Stimulated activated CD4-positive, alpha-beta T cell treated with anti-CD3 and anti-CD28 coated beads, Interleukin-4, amount 100 ng/mL, for 24 hours (primary cell): ENCODE measurements around the gene ALDH7A1.
"Not testable (repeated sequence)": the region's sequence is repeated elsewhere in the genome, so short reads cannot be mapped to it uniquely, and the experiment has no call there.

Experiments
- DNase-seq: peaks from one replicate; pipeline ENCODE4 v3.0.0-alpha.2; 2020

Gene ALDH7A1

DNA sequence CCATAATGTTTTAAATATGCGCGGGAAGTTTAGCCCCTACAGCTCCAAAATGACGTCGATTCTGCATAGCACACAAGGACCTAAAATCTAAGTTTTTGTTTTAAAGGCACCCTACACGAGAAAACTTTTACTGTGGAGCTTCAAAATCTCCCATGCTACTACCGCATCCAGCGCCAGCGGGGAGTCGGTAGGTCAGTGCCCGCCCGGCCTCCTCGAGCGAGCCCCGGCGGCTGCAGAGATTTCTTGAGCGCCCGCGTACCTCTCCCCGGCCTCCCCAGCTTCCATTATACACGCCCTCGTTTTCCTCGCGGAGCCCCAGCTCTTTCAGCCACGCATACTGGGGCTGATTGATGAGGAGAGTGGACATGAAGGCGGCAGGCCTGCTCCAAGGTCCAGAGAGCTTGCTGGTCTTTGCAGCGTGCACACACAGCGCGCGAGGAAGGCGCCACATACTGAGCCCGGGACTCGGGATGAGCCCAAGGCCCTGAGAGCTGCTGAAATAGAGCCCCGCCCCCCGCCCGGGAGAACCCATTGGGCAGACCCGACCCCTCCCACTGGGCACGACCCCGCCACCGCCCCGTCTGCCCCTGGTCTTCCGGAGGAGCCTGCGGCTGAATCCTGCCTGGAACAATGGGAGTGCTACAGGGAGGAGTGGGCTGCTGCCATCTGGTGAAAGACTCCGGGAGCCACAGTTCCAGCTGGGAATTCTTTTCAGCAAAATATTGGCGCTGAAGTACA is at the start of gene ALDH7A1:
Gene ALDH7A1, minus strand, starts transcription at position 472 of the 738 bp plus-strand sequence. Its CDS starts 21 bp downstream, at position 451.
- peak; percentile 32 for DNase-seq

DNA sequence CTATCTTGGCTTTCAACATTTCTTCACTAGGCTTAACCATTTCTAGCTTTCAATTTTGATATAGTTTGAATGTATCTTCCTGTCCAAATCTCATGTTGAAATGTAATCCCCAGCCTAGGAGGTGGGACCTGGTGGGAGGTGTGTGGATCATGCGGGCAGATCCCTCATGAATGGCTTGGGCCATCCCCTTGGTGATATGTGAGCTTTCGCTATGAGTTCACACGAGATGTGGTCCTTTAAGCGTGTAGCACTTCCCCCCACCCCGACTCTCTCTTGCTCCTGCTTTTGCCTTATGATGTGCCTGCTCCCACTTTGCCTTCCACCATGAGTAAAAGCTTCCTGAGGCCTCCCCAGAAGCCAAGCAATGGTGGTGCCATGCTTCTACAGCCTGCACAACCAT is 46.4 kb upstream of the ALDH7A1 start:
- DNase-seq: no peak

DNA sequence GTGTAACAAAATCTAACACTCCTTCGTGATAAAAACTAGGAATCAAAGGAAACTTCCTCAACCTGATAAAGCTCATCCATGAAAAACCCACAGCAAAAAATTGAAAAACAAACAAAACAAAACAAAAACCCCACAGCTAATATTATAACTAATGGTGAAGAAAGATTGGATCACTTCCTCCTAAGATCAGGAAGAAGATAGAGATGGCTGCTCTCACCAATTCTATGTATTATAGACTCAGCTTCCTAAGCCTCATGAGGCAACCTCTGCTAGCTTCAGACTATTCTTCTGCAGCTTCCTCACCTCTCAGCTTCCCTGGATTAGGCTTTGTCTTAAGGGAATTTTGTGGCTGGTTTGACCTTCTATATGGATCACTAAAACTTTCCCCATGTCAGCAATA is 45.8 kb upstream of the ALDH7A1 start:
- DNase-seq: no peak

DNA sequence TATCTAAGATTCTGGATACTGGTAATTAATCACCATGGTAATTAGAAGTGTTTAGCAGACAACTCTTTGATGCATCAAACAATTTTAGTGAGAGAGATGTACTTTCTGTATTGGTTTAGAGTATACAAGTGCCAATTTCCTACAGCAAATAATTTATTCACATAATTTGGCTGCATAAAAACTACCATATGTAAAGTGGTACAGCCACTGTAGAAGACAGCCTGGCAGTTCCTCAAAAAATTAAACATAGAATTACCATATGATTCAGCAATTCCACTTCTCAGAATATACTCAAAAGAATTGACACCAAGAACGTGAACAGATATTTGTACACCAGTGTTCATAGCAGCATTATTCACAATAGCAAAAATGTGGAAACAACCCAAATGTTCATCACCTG is 41.9 kb upstream of the ALDH7A1 start:
- no peak for DNase-seq

DNA sequence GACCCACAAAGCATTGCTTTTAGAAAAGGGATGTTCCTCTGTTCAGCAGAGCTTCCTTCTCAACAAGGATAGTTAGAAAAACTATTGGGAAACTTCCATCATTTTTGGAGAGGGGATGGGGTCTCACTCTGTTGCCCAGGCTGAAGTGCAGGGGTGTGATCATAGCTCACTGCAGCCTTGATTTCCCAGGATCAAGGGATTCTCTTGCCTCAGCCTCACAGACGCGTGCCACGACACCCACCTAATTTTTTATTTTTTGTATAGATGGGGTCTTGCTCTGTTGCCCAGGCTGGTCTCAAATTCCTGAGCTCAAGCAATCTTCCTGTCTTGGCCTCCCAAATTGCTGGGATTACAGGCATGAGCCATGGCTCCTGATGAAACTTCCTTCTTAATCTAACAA is 40.6 kb upstream of the ALDH7A1 start:
- DNase-seq: no peak

DNA sequence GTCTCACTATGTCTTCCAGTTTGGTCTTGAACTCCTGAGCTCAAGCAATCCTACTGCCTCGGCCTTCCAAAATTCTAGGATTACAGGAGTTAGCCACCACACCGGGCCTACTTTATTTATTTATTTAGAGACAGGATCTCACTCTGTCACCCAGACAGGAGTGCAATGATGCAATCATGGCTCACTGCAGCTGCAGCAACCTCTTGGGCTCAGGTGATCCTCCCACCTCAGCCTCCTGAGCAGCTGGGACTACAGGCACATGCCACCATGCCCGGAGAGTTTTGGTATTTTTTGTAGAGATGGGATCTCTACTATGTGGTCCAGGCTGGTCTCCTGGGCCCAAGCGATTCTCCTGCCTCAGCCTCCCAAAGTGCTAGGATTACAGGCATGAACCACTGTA is 38.5 kb upstream of the ALDH7A1 start:
- DNase-seq: no peak

DNA sequence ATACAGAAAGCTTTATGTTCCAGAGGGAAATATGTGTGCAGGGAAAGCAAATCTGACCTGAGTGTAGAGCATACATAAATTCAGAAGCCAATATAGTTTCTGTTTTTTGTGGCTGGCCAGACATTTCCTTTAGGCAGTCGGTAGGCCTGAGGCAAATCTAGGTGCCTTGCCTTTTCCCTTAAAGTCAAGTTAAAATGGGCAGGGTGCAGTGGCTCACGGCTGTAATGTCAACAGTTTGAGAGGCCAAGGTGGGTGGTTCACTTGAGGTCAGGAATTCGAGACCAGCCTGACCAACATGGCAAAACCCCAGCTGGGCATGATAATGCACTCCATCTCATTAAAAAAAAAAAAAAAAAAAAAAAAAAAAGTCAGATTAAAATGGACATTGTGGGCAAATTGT is 36.9 kb upstream of the ALDH7A1 start:
- no peak for DNase-seq

DNA sequence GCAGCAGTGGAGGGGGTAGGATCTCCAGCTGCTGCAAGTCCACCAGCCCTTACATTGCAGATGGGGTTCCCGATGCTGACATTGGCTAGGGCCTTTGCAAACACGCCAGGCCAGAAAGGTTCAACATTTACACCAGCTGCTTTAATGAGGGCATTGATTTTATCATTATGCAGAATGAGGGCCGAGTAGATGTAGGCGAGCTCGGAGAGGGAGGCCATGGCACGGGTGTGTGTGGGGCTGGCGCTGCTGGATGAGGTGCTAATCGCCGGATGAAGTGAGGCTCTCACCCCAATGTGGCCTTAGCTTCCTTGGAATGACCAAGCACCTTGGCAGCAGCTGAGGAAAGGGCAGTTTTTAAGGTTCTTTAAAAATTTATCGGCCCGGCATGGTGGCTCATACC is 33.1 kb upstream of the ALDH7A1 start:
- DNase-seq: no peak

DNA sequence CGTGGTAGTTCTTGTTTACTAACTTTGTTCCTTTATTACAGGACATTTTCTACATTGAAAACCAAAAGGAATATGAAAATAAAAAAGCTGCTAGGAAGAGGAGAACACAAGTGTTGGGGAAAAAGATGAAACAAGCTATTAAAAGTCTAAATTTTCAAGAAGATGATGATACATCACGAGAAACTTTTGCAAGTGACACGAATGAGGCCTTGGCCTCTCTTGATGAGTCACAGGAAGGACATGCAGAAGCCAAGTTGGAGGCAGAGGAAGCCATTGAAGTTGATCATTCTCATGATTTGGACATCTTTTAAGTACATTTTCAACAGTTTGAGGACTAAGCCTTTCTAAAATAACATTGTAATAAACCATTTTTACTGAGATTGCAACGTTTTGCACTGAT is 29.5 kb upstream of the ALDH7A1 start:
- DNase-seq: no peak

DNA sequence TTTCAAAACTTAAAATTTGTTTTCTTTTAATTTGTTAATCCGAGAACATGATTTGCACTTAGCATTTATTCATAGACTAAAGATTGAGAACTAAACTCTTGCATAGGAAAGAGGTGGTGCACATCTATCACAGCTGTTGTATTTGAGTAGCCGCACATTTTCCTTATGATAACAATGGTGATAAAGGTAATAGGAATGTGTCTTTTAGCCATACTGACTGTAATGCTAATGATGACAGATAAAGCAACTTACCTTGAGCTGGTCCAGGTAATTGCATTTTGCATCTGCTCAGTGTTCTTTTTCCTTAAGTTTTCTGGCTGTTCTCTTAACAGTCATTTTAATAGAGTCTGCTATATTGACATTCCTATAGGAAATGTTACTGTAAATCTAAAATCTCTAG is 24.8 kb upstream of the ALDH7A1 start:
- DNase-seq: no peak

DNA sequence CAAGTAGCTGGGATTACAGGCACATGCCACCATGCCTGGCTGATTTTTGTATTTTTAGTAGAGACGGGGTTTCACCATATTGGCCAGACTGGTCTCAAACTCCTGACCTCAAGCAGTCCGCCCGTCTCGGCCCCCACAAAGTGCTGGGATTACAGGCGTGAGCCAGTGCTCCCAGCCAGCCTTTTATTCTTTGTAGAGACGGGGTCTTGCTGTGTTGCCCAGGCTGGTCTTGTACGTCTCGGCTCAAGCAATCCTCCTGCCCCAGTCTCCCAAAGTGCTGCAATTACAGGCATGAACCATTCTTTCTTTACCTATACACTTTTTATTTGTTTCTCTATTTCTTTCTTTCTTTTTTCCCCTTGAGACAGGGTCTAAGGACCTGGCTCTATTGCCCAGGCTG is 22.6 kb upstream of the ALDH7A1 start:
- not testable (repeated sequence) for DNase-seq

DNA sequence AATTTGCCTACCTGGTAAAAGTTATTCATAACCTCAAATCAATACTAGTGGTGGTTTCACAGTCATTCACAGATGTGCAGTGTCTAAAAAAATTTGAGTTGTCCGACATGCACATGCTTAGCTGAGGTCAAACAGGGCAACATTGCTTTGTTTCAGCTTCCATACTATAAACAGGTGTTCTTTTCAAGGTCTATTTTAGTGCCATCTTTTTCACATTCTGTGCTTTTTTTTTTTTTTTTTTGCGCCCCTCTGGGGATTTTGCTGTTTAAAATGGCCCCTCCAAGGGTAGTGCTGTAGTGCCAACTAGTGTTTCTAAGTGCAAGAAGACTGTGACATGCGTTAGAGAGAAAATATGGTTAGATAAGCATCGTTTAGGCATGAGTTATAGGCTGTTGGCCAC is 20.3 kb upstream of the ALDH7A1 start:
- DNase-seq: no peak

DNA sequence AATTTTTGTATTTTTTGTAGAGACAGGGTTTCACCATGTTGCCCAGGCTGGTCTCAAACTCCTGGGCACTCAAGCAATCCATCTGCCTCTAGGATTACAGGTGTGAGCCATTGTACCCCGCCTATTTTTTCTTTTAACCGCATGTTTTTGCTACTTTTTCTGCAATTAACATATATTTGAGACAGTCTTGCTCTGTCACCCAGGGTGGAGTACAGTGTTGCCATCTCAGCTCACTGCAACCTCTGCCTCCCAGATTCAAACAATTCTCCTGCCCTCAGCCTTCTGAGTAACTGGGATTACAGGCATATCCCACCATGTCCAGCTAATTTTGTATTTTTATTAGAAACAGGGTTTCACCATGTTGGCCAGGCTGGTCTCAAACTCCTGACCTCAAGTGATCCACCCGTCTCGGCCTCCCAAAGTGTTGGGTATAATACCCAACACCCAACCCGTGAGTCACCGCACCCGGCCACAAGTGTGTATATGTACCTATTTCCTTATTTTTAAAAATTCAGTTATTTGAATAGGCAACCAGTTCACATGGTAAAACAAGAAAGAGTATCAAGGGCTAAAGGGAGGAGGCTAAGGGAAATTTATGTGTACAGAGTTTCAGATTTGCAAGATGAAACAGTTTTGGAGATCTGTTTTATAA is 19.0 kb upstream of the ALDH7A1 start:
- no peak for DNase-seq

DNA sequence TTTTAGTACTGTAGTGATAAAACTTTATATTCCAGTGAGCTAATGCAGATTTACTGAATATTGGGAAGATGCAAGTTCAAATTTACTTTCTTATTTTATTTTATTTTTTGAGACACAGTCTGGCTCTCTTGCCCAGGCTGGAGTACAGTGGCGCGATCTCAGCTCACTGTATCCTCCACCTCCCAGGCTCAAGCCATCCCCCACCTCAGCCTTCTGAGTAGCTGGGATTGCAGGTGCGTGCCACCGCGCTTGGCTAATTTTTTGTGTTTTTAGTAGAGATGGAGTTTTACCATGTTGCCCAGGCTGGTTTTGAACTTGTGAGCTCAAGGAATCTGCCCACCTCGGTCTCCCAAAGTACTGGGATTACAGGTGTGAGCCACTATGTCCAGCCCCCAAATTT is 15.6 kb upstream of the ALDH7A1 start:
- DNase-seq: no peak

DNA sequence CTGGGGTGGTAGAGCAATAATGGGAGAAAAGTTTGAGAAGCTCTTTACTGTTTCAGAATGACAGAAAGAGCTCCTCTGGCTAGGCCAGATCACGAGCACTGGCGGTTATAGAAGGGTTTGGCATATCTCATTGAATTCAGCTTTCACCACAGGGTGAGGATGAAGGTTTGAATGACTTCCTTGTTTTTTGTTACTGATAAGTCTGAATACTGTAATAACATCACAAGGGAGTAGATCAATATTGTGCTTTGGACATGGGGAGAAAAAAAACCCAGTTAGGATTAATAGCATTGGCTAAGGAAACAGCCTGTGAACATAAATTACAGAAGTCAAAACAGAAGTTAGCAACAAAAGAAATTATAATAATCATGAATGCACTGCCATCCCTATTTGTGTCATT is 15.1 kb upstream of the ALDH7A1 start:
- DNase-seq: no peak

DNA sequence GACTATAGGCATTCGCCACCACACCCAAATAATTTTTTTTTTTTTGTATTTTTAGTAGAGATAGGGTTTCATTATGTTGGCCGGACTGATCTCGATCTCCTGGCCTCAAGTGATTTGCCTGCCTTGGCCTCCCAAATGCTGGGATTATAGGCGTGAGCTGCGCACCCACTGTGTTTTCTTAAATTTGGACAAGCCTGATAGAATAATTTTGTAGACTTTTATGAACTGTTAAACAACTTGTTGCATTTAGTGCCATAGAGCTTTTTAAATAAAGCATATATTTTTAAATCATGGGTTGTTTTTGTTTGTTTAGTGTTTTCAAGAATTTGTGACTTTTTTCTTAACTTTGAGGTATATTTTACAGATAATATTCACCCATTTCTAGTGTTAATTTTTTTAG is 10.5 kb upstream of the ALDH7A1 start:
- no peak for DNase-seq

DNA sequence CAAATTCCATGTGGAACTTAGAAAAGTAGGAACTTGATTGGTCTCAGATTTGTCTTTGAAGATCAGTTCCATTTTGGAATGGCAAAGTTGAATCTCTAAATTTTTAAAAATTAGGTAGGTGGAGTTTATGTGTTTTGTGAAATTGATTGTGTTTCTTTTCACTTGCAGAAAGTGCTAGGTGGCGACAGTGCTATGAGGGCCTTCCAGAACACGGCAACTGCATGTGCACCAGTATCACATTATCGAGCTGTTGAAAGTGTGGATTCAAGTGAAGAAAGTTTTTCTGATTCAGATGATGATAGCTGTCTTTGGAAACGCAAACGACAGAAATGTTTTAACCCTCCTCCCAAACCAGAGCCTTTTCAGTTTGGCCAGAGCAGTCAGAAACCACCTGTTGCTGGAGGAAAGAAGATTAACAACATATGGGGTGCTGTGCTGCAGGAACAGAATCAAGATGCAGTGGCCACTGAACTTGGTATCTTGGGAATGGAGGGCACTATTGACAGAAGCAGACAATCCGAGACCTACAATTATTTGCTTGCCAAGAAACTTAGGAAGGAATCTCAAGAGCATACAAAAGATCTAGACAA is 8.5 kb upstream of the ALDH7A1 start:
- DNase-seq: no peak

DNA sequence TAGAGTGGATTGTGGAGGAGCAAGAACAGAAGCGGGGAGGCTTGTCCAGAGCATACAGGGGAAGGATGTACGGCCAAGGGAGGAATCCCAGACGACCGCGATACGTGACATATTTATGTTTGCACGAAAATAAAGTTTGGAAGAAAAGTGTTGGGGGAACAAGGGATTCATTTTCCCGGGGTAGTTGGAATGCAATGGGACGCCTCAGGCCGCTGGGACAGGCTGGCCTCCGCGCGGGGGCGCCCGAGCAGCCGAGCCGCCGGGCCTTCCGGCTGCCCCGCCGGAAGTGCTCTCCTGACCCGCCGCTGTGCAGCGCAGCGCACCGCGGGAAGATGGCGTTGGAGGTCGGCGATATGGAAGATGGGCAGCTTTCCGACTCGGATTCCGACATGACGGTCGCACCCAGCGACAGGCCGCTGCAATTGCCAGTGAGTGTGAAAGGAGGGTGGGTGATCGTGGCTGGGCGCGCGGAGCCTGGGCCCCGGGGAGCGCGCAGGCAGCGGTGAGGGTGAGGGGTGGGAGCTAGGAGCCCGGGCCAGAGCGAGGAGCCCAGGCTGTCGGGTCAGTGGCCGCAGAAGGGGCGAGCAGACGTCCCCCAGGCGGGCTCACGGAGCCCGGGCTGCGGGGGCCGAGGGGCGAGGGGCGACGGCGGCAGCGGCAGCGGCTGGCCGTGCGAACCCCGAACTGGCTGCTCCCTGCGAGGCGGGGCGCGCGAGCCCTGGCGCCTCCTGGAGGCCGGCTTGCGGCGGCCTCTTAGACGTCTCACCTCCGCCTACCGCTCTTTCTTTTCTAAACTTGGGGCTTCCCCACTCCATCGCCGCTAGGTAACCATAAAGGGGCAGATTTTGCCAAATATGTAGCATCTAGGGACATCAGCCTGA is 5.9 kb upstream of the ALDH7A1 start, which contains the start of gene PHAX:
Gene PHAX, plus strand, starts transcription at position 317 of the 881 bp plus-strand sequence. Its CDS starts 16 bp downstream, at position 333.
- DNase-seq: peak; percentile 77

DNA sequence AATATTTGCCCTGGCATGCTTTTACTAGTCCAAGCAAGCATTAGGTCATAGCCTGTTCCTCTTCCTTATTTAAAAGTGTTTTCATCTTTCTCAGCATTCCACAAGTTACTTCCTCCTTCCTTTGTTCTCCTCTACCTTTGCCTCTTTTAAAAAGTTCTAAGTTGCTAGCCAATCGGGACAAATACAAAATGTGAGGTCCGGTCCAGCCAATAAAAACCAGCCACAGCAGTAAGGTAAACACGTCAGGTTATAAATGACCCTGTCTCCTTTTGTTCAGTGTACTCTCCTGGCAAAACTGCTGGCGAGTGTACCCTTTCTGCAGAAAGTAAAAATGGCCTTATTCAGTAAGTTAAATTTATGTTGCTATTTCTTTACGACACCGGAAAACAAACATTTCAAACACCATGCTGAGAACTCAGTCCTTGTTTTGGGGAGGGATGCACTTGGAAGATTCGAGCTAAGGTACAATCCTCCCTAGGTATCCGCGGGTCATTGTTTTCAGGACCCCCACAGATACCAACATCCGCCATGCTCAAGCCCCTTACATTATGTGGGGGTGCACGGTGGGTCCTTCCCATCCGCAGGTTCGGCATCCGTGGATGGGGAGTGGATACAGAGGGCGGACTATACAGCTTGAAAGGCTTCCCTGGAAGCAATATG is 5.1 kb upstream of the ALDH7A1 start:
- not testable (repeated sequence) for DNase-seq

DNA sequence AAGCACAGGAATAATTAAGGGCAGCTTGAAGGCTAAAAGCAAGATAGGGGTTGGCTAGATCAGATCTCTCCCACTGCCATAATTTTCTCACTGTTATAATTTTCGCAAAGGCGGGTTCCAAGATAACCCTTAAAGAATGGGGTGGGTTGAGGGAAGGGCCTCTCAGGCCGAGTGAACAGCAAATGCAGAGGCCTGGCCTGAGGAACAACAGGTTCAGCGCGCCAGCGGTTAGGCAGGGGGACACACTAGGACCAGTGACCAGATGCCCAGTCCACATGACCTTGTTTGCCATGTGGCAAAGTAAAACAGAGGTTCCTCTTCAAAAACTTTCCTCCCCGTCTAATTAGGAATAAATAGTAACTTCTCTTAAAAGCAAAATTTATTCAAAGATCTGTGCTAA is 4.5 kb upstream of the ALDH7A1 start:
- no peak for DNase-seq

DNA sequence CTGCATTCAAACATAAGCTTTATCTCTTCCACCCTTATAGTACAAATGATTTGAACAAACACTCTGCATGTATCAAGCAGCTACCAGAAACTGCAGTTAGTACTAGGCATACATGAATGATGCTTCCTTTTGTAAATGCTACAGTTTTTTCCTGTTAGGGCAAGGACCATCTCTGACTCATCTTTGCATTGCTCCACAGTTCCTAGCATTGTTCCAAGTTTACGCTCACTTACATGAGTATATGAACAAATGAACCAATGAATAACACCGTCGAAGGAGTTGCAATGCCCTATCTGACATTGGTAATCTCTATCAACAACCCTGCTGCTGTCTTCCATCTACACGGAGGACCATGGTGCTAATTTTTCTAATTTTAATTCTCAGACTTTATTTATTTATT is 2.1 kb upstream of the ALDH7A1 start:
- no peak for DNase-seq

DNA sequence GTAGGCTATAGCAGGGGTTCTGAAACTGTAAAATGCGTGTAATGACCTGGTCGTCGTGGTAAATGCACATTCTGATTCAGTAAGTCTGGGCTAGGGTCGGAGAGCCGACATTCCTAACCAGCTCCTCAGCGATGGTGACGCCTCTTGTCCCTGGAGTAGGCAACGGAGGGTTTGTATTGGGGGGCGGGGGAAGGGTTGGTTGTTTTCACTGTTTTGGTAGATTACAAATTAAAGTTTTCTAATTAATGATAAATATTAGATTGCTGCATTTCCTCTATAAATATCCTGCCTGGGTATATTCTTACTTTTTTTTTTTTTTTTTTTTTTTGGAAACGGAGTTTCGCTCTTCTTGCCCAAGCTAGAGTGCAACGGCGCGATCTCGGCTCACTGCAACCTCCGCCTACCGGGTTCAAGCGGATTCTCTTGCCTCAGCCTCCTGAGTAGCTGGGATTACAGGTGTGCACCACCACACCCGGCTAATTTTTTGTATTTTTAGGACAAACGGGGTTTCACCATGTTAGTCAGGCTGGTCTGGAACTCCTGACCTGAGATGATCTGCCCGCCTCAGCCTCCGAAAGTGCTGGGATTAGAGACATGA is 566 bp upstream of the ALDH7A1 start:
- no peak for DNase-seq
